GM15510 (cell line): ENCODE measurements around the gene KCNJ16.

Source experiments
- POLR2A ChIP-seq: IDR thresholded peaks from 3 replicates; pipeline ENCODE4 v1.6.1; 2011; ENCODE audit warnings: borderline replicate concordance; ENCODE audit not compliant: insufficient read length; ENCODE audit errors: extremely low read depth

KCNJ16 gene

GRCh38 chr17:70184770-70185169 is 109.7 kb downstream of the KCNJ16 start:
- no peak for TF ChIP-seq POLR2A
